ENCODE measurements around the gene ZFYVE28.

DNA sequence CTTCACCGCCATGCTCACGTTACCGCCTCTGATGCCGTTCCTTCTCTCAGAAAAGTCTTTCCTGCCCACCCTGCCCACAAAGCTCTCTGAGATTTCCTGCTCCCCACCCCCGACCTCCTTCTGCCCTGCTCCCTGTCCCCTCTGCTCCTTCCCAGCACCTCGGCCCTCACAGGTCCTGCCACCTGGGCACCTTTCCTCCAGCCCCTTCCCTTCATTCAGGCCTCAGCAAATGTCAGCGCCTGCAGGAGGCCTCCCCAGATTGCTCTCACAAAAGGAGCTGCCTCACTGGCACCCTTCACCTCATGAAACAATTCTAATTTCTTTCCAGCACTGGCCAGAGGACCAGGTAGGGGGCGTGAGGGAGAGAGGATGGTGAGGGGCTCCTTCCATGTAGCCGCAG lies 122.9 kb downstream of the ZFYVE28 start:
- TF ChIP-seq, protein P1, sequence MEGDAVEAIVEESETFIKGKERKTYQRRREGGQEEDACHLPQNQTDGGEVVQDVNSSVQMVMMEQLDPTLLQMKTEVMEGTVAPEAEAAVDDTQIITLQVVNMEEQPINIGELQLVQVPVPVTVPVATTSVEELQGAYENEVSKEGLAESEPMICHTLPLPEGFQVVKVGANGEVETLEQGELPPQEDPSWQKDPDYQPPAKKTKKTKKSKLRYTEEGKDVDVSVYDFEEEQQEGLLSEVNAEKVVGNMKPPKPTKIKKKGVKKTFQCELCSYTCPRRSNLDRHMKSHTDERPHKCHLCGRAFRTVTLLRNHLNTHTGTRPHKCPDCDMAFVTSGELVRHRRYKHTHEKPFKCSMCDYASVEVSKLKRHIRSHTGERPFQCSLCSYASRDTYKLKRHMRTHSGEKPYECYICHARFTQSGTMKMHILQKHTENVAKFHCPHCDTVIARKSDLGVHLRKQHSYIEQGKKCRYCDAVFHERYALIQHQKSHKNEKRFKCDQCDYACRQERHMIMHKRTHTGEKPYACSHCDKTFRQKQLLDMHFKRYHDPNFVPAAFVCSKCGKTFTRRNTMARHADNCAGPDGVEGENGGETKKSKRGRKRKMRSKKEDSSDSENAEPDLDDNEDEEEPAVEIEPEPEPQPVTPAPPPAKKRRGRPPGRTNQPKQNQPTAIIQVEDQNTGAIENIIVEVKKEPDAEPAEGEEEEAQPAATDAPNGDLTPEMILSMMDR (conservative IDR thresholded peaks at IDR 0.05 in 1 of 2, IDR thresholded peaks at IDR 0.05 in 1 of 2; ENCODE audit: extremely low read depth in 1 of 2, insufficient read depth in 1 of 2, low read depth in 1 of 2, low read length in 2 of 2) = no peak
- TF ChIP-seq EZH2 (IDR thresholded peaks at IDR 0.05; ENCODE audit: borderline replicate concordance, low read length) = no peak

Data from mammary epithelial cell (primary cell).